Measurements from ENCODE around the gene PCBP3. TPM values are rescaled to one million over a fixed set of nuclear protein-coding genes. Genes with fewer than 3 reads are reported as not detected.

The PCBP3 gene
- total RNA-seq, 1 donor from 2014 or later, result 3.8 TPM

- intact Hi-C loops (cut with DNase I), result no loop called here
These were observed 217.1 kb downstream of the PCBP3 start for GRCh38 chr21:45860493-45861155.

GRCh38 chr21:45861156-45861870, 217.8 kb downstream of the PCBP3 start:
- Histone ChIP-seq H3K4me1 (no peaks in the 10 kb centered on the region), H3K9me3 (no peaks in the 10 kb centered on the region), H3K4me3 (no peak overlapping the region), H3K27ac (no peak overlapping the region), H3K36me3 (no peaks in the 10 kb centered on the region), H3K27me3 (peaks cover 6% of the 10 kb centered on the region)
- no peak for DNase-seq
- TF ChIP-seq CTCF (IDR thresholded peaks at IDR 0.05), result no peak
- intact Hi-C loops (cut with DNase I), result no loop called here
- ATAC-seq, result no peak

More at GRCh38 chr21:45860493-45861155, 217.1 kb downstream of the PCBP3 start:
- DNase-seq, result no peak
- Histone ChIP-seq H3K4me3 (no peak overlapping the region), H3K27ac (no peak overlapping the region), H3K4me1 (no peaks in the 10 kb centered on the region), H3K9me3 (no peaks in the 10 kb centered on the region), H3K36me3 (no peaks in the 10 kb centered on the region), H3K27me3 (no peaks in the 10 kb centered on the region)
- peak; percentile 14 for ATAC-seq
- TF ChIP-seq CTCF (IDR thresholded peaks at IDR 0.05), result no peak

- Histone ChIP-seq H3K9me3 (no peaks in the 10 kb centered on the region), H3K4me1 (no peaks in the 10 kb centered on the region), H3K27me3 (peaks cover 6% of the 10 kb centered on the region), H3K27ac (no peak overlapping the region), H3K36me3 (no peaks in the 10 kb centered on the region), H3K4me3 (no peak overlapping the region)
- no peak for DNase-seq
- ATAC-seq, result no peak
- intact Hi-C loops (cut with DNase I), result no loop called here
- TF ChIP-seq CTCF (IDR thresholded peaks at IDR 0.05), result no peak
These were observed 219.2 kb downstream of the PCBP3 start for GRCh38 chr21:45862543-45863207.

- no peaks in the 10 kb centered on the region for H3K9me3 ChIP-seq
- no peak overlapping the region for H3K27ac ChIP-seq
- ATAC-seq, result no peak
- intact Hi-C loops (cut with DNase I), result no loop called here
- H3K4me1 ChIP-seq, result no peaks in the 10 kb centered on the region
- no peak for DNase-seq
- no peaks in the 10 kb centered on the region for H3K36me3 ChIP-seq
- peaks cover 6% of the 10 kb centered on the region for H3K27me3 ChIP-seq
- TF ChIP-seq CTCF (IDR thresholded peaks at IDR 0.05), result no peak
- H3K4me3 ChIP-seq, result no peak overlapping the region
These were observed 219.7 kb downstream of the PCBP3 start for GRCh38 chr21:45863267-45863666.

- Histone ChIP-seq H3K27me3 (peaks cover 6% of the 10 kb centered on the region), H3K36me3 (no peaks in the 10 kb centered on the region), H3K9me3 (no peaks in the 10 kb centered on the region), H3K27ac (no peak overlapping the region), H3K4me3 (no peak overlapping the region), H3K4me1 (no peaks in the 10 kb centered on the region)
- no peak for ATAC-seq
- no peak for DNase-seq
- intact Hi-C loops (cut with DNase I), result no loop called here
- no peak for TF ChIP-seq CTCF (IDR thresholded peaks at IDR 0.05)
These were observed 220.2 kb downstream of the PCBP3 start for GRCh38 chr21:45863751-45864150.
